Measurements from ENCODE around the gene TCEAL7.
A peak's percentile ranks its signal among the peaks of the same experiment; 100 is the strongest.

The TCEAL7 gene

DNA sequence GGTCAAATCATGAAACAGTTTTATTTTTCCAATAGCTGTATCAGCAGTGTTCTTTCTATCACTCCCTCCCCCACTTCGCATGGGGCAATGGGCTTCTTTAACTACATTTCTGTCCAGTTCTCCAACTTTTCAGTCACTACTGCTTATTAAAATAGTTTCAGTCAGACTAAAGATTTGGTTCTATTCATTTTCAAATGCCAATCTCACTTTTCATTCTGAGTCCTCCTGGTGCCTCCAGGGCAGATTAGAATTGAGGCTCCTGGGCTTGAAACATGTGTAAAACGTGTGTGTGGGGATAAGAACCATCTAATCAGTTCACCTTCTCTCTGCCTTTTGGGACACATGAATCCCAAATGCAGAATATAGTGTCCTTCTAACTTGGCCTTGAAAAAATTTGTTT, 42.8 kb downstream of the TCEAL7 start:
- no peak overlapping the region for H3K27ac ChIP-seq (ENCODE audit: low read length)
- peaks cover 6% of the 10 kb centered on the region for H3K36me3 ChIP-seq (ENCODE audit: control insufficient read depth, low read depth, low read length)
- H3K4me1 ChIP-seq (ENCODE audit: control insufficient read depth, low read depth, low read length) = peaks cover 8% of the 10 kb centered on the region
- H3K9ac ChIP-seq (ENCODE audit: low read length) = no peak overlapping the region
- H3K9me3 ChIP-seq (ENCODE audit: control insufficient read depth, low read depth, low read length) = no peaks in the 10 kb centered on the region
- no peaks in the 10 kb centered on the region for H3K27me3 ChIP-seq (ENCODE audit: control insufficient read depth, insufficient read depth, low read length)
- H3K4me3 ChIP-seq (ENCODE audit: low read length) = no peak overlapping the region

DNA sequence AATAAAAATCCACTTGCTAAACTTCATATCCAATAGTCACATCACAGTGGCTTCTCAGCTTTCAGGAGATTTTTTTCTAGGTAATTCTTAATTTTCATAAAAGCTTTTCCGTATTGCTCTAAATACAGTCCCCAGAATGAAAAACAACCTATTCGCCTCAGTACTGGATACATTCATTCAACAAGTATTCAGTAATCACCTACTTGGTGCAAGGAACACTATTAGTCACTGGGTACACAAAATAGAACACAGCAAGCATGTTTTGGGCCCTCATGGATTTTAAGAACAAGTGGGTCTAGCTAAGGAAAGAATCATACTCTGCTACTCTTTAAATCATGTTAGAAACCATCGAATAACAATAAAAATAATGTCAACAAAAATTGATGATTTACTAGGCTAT, 43.5 kb downstream of the TCEAL7 start:
- no peaks in the 10 kb centered on the region for H3K9me3 ChIP-seq (ENCODE audit: control insufficient read depth, low read depth, low read length)
- peaks cover 12% of the 10 kb centered on the region for H3K36me3 ChIP-seq (ENCODE audit: control insufficient read depth, low read depth, low read length)
- H3K4me3 ChIP-seq (ENCODE audit: low read length) = no peak overlapping the region
- no peak overlapping the region for H3K9ac ChIP-seq (ENCODE audit: low read length)
- peaks cover 9% of the 10 kb centered on the region for H3K4me1 ChIP-seq (ENCODE audit: control insufficient read depth, low read depth, low read length)
- no peak overlapping the region for H3K27ac ChIP-seq (ENCODE audit: low read length)
- H3K27me3 ChIP-seq (ENCODE audit: control insufficient read depth, insufficient read depth, low read length) = no peaks in the 10 kb centered on the region

DNA sequence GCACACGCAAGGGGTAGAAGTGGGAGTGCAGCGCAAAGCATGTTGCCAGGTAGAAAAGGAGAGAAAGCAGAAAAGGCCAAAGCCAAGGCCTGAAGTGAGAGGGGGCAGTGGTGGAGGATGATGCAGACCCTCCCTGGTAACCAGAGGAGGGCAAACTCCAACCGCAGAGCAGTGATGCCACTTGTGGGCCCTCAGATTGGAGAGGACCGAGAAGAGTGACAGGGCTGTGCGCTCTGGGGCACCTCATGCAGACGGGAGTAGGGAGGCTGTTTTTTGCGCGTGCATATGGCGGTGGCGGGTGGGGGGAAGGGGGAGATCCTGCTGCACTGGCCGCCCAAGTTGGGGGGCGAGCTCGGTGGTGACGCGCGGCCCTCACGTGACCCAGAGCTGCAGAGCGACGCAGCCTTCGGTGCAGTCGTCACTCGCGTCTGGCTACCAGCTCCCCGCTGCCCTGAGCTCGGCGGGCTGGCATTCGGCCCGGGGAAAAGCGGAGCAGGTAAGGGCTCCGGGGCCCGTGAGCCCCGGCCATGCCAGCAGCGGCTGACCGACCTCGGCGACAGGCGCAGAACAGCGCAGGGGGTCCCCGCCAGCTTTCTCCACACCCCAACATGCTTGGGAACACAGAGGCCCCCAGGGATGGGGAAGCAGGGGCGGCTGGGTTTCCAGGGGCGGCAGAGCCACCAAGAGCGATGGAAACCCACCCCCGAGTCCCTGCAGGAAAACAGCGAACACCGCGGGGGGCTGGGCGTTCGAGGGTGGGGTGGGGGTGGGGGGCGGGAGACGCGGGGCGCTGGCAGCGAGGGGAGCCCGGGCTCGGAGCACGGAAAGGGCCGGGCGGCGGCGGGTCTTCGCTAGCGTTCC, 46.3 kb downstream of the TCEAL7 start, which contains the start of gene BEX3:
Gene BEX3 (plus strand): TSS at position 421 of the 861 bp plus-strand sequence. CDS start 984 bp downstream, outside the sequence.
- Histone ChIP-seq H3K27ac (ENCODE audit: low read length) (peak within 1 kb of the TSS; percentile 95), H3K9ac (ENCODE audit: low read length) (peak within 1 kb of the TSS; percentile 91), H3K4me3 (ENCODE audit: low read length) (peak within 1 kb of the TSS; percentile 77), H3K9me3 (ENCODE audit: control insufficient read depth, low read depth, low read length) (no peaks in the 10 kb centered on the region), H3K27me3 (ENCODE audit: control insufficient read depth, insufficient read depth, low read length) (no peaks in the 10 kb centered on the region), H3K36me3 (ENCODE audit: control insufficient read depth, low read depth, low read length) (peaks cover 29% of the 10 kb centered on the region), H3K4me1 (ENCODE audit: control insufficient read depth, low read depth, low read length) (peaks cover 9% of the 10 kb centered on the region)

GRCh38 chrX:103376979-103377324, 46.9 kb downstream of the TCEAL7 start:
- no peaks in the 10 kb centered on the region for H3K27me3 ChIP-seq (ENCODE audit: control insufficient read depth, insufficient read depth, low read length)
- H3K4me1 ChIP-seq (ENCODE audit: control insufficient read depth, low read depth, low read length) = peaks cover 9% of the 10 kb centered on the region
- no peaks in the 10 kb centered on the region for H3K9me3 ChIP-seq (ENCODE audit: control insufficient read depth, low read depth, low read length)
- peaks cover 29% of the 10 kb centered on the region for H3K36me3 ChIP-seq (ENCODE audit: control insufficient read depth, low read depth, low read length)
- H3K27ac ChIP-seq (ENCODE audit: low read length) = peak overlapping the region; percentile 94
- peak overlapping the region; percentile 91 for H3K9ac ChIP-seq (ENCODE audit: low read length)
- H3K4me3 ChIP-seq (ENCODE audit: low read length) = peak overlapping the region; percentile 77

- Histone ChIP-seq H3K4me3 (ENCODE audit: low read length) (no peak overlapping the region), H3K4me1 (ENCODE audit: control insufficient read depth, low read depth, low read length) (peaks cover 9% of the 10 kb centered on the region), H3K27me3 (ENCODE audit: control insufficient read depth, insufficient read depth, low read length) (no peaks in the 10 kb centered on the region), H3K36me3 (ENCODE audit: control insufficient read depth, low read depth, low read length) (peaks cover 29% of the 10 kb centered on the region), H3K27ac (ENCODE audit: low read length) (no peak overlapping the region), H3K9me3 (ENCODE audit: control insufficient read depth, low read depth, low read length) (no peaks in the 10 kb centered on the region), H3K9ac (ENCODE audit: low read length) (no peak overlapping the region)
These were observed 49.0 kb downstream of the TCEAL7 start for GRCh38 chrX:103378990-103379389.
